ENCODE measurements around the gene SAMD11.
A peak's percentile ranks its signal among the peaks of the same experiment; 100 is the strongest.
"Not testable (repeated sequence)": the region's sequence is repeated elsewhere in the genome, so short reads cannot be mapped to it uniquely, and the experiment has no call there.

SAMD11 gene

DNA sequence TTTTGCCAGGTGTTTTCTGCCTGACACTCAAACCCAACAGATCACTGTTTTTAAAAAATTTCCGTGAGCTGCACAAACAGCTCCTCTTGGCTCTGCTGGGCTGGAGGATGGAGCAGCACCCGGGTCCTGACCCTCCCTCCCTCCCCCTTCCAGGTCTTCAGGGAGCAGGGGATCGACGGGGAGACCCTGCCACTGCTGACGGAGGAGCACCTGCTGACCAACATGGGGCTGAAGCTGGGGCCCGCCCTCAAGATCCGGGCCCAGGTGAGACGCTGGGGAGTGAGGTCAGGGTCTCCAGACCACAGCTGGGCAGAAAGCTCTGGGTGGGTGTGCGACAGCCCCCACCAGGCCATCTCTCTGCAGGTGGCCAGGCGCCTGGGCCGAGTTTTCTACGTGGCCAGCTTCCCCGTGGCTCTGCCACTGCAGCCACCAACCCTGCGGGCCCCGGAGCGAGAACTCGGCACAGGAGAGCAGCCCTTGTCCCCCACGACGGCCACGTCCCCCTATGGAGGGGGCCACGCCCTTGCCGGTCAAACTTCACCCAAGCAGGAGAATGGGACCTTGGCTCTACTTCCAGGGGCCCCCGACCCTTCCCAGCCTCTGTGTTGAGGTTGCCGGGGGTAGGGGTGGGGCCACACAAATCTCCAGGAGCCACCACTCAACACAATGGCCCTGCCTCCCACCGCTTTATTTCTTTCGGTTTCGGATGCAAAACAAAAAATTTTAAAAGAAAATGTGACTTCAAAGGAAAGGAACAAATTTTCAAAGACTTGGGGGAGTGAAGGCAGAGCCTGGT, 20.0 kb downstream of the SAMD11 start:
- no peak for DNase-seq (ENCODE audit: low read depth, low spot score)

- DNase-seq (ENCODE audit: low read depth, low spot score) = peak; percentile 58
Measured at GRCh38 chr1:944341-945325, 20.9 kb downstream of the SAMD11 start.

DNA sequence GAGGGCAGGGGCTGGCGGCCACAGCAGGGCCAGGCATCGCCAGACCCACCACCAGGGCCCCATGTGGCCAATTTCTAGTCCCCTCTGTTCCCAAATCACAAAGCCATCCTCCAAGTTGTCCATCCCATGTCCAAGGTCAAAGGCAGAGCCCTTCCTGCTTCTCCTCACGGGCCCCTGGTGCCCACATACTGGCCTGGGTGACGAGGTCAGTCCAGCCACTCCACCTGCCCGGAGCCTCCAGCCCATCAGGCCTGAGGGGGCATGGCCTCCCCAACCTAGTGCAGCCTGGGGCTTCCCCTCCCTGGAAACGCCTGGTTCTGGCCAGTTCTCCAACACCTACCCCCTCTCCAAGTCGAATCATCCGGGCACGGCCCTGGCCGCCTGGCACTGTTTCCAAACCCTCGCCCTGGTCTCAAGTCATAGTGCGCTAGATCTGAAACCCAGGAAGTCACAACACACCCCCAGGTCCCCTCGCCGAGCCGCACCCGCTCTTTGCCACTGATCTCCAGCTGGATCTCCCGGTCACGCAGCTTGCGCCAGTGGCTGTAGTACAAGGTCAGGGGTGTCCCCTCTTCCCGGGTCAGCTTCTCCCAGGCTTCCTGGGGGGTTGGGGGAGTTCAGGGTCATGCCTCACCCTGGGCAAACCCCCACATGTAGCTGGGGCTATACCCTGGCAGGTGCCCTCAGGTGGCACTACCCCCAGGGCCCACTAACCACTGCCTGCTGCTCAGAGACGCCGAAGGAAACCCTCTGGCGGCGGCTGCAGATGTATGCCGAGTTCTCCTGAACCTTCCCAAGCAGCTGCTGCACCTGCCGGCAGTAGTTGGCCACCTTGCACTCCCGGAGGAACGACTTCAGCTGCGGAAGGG, 22.2 kb downstream of the SAMD11 start:
- no peak for DNase-seq (ENCODE audit: low read depth, low spot score)

GRCh38 chr1:946811-947210, 23.1 kb downstream of the SAMD11 start:
- not testable (repeated sequence) for DNase-seq (ENCODE audit: low read depth, low spot score)

DNA sequence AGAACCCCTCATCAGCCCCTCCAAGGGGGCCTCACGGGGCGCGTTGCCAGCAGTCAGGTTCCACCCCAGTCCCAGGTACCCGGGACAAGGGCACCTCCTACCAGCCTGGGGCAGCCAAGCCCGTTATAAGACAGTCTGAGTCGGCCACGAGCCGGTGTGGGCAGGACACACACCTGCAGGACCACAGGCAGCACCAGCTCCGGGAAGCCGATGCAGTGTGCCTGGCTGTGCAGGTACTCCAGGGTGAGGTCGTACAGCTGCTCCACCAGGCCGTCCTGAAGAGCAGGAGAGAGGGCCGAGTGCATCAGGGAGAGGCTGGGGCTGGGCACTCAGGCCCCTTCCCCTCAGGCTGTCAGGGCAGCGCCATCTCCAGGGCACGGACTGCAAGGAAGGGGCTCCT, 24.2 kb downstream of the SAMD11 start:
- no peak for DNase-seq (ENCODE audit: low read depth, low spot score)

DNA sequence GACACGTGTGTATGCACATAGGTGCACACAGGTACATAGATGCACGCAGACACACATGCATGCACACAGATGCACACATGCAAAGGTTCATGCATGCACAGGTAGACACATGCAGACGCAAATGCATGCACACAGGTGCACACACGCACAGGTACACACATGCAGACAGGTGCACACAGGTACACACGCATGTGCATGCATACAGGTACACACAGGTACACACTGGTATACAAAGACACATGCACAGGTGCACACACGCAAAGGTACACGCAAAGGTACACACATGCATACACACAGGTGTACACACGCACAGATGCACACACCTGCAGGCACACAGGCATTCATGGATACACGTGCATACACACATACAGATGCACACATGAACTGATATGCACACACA, 26.5 kb downstream of the SAMD11 start:
- no peak for DNase-seq (ENCODE audit: low read depth, low spot score)

GRCh38 chr1:950881-951280, 27.2 kb downstream of the SAMD11 start:
- DNase-seq (ENCODE audit: low read depth, low spot score) = no peak

DNA sequence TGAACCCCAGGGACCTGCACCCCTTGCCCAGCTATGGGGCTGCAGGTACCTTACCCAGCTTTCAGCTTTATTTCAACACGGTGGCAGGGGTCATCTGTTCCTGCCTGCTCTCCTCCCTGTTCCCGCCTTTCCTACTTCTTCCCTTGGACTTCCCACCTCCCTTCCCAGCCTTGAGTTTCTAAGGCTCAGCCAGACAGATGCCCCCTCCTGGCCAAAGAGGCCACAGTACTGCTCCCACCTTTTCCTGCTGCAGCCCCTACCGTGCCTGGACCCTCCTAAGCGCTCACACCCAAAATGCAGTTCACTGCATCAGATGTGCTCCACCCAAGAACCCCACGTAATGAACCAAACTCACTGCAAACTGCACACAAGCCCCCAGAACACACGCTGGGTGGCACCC, 27.6 kb downstream of the SAMD11 start:
- DNase-seq (ENCODE audit: low read depth, low spot score) = no peak

- DNase-seq (ENCODE audit: low read depth, low spot score) = no peak
Measured at GRCh38 chr1:952201-952600, 28.5 kb downstream of the SAMD11 start.

DNA sequence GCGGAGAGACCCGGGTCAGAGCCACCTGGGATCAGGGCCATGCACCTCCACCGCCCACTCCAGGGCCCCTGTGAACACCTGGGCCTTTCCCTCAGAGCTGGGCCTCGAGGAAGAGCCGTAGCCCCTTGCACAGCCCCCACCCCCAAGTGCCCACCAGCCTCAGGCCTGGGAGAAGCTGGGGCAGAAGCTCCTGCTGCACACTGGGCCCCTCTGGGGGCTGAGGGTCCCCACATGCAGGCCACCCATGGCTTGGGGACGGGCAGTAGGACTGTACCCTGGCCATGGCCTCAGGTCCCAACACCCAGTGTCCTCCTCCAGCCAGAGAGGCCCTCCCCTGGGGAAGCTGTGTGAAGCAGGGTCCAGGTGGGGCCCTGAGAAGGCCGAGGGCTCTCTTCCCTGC, 28.9 kb downstream of the SAMD11 start:
- no peak for DNase-seq (ENCODE audit: low read depth, low spot score)

- no peak for DNase-seq (ENCODE audit: low read depth, low spot score)
Measured at GRCh38 chr1:953524-954320, 30.0 kb downstream of the SAMD11 start.

- no peak for DNase-seq (ENCODE audit: low read depth, low spot score)
Measured at GRCh38 chr1:954927-955326, 31.2 kb downstream of the SAMD11 start.

- no peak for DNase-seq (ENCODE audit: low read depth, low spot score)
Measured at GRCh38 chr1:955474-955873, 31.8 kb downstream of the SAMD11 start.

- no peak for DNase-seq (ENCODE audit: low read depth, low spot score)
Measured at GRCh38 chr1:956636-957035, 32.9 kb downstream of the SAMD11 start.

DNA sequence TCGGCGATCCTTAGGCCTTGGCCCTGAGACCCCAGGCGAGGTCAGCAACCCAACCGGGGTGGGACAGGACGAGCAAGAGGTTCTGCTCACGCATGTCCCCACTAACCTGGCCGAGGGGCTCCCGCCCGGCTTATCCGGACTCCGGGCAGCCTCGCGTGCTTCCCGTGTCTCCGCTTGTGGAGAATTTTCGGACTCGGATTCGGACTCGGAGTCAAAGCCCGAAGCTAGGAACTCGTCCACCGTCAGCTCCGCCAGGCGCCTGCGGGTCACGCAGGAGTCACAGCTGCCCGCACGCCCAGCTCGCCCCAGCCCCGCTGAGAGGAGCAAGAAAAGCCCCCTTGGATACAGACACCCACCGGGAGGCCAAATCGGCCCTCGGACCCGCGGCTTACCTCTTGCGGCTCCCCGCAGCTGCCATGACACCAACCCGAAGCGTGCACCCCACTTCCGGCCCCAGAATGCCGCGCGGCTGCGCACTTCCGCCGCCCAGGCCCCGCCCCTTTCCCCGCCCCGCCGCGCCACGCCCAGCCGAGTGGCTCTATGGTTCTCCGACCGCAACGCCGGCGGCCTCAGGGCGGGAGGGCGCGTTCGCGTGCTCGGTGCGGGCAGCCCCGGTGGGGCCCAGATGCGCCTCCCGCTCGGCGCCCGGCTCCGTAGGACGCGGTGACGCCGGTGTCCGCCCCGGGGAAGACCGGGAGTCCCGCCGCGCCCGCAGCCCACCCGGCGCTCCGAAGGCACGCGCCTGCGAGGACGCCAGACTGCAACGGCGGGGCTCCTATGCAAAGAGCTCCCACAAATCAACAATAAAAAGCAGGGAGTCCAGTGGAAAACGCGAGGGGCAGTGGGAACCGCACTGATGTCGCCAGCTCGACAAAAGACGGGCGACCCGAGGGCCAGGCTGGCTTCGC, 35.4 kb downstream of the SAMD11 start, which contains the start of gene NOC2L:
Gene NOC2L, minus strand, starts transcription at position 434 of the 908 bp plus-strand sequence. Its CDS starts 16 bp downstream, at position 418.
- peak; percentile 97 for DNase-seq (ENCODE audit: low read depth, low spot score)

GRCh38 chr1:959731-960362, 36.1 kb downstream of the SAMD11 start:
- no peak for DNase-seq (ENCODE audit: low read depth, low spot score)

DNA sequence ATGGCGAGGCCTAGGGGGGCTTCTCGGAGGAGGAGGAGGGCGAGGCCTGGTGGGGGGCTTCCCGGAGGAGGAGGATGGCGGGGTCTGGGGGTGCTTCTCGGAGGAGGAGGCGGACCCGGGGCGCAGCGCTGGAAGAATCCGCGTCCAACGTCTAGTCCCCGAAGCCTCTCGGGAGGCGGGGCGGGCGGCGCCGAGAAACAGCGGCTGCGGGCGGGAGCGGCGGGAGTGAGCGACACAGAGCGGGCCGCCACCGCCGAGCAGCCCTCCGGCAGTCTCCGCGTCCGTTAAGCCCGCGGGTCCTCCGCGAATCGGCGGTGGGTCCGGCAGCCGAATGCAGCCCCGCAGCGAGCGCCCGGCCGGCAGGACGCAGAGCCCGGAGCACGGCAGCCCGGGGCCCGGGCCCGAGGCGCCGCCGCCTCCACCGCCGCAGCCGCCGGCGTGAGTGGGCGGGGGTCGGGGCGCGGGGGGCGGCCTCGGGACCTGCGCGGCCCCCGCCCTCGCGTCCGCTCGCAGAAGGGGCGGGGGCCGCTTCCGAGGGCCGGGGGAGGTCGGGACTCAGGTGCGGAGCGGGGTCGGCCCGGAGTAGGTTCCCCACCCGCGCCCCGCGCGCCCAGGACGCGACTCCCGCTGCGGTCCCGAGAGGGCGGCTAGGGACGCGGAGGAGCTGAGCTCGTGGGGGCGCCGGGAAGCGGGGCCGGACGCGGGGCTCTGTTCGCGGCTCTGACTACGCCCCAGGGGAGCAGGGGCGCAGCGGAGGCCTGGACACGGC, 36.8 kb downstream of the SAMD11 start, which contains the start of gene KLHL17:
Gene KLHL17, plus strand, starts transcription at position 222 of the 769 bp plus-strand sequence. Its CDS starts 110 bp downstream, at position 332.
- DNase-seq (ENCODE audit: low read depth, low spot score) = peak; percentile 88

DNA sequence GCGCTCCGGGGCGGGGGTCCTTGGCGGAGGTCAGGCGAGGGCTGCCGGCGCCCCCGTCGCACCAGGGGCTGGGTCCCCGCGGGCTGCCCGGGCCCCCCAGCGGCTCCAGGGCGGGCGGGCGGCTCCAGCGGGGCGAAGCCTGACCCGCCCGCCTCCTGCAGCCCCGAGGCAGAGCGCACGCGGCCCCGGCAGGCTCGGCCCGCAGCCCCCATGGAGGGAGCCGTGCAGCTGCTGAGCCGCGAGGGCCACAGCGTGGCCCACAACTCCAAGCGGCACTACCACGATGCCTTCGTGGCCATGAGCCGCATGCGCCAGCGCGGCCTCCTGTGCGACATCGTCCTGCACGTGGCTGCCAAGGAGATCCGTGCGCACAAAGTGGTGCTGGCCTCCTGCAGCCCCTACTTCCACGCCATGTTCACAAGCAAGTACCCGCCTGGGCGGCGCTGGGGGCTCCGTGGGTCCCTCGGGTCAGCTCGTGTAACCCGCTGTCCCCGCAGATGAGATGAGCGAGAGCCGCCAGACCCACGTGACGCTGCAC, 37.5 kb downstream of the SAMD11 start:
- DNase-seq (ENCODE audit: low read depth, low spot score) = no peak

Data from astrocyte of the hippocampus (primary cell).